Sigmoid colon (tissue), 7 donors: ENCODE results near the gene ZFAND6. TPM values are rescaled to one million over a fixed set of nuclear protein-coding genes. Genes with fewer than 3 reads are reported as not detected.
A peak's percentile ranks its signal among the peaks of the same experiment; 100 is the strongest.

Experiments used
- DNase-seq: peaks from one replicate; pipeline ENCODE4 v3.0.0-alpha.2; 2019
- H3K27ac ChIP-seq, 4 donors: fragments of 200-600 bp; sonication (generic); one replicate each; pipeline ENCODE4 v1.5.1; 2016 to 2019; ENCODE audit warnings: mild to moderate bottlenecking in 1 of 4
- H3K27me3 ChIP-seq, 3 donors: fragments of 200-600 bp; sonication (generic); one replicate each; pipeline ENCODE4 v1.5.1; 2019; ENCODE audit warnings: mild to moderate bottlenecking in 1 of 3
- H3K36me3 ChIP-seq, 4 donors: fragments of 200-600 bp; sonication (generic); one replicate each; pipeline ENCODE4 v1.5.1; 2016 to 2019
- H3K4me1 ChIP-seq, 4 donors: fragments of 200-600 bp; sonication (generic); one replicate each; pipeline ENCODE4 v1.5.1; 2017 to 2019
- H3K4me3 ChIP-seq, 4 donors: fragments of 200-600 bp; sonication (generic); one replicate each; pipeline ENCODE4 v1.5.1; 2017 to 2019; ENCODE audit warnings: mild to moderate bottlenecking in 2 of 4, moderate library complexity in 1 of 4
- H3K9me3 ChIP-seq, 4 donors: fragments of 200-600 bp in 3 of 4; sonication (generic) in 3 of 4; one replicate each; pipeline versions ENCODE4 v1.5.1 to v1.6.1; 2013 to 2019
- EP300 ChIP-seq, 4 donors: sonication (generic); formaldehyde crosslinking; IDR thresholded peaks; one replicate each; pipeline ENCODE4 v1.6.1; 2017; ENCODE audit warnings: antibody characterized with exemption in 4 of 4
- POLR2A ChIP-seq, 2 donors: fragments of 450-650 bp; IDR thresholded peaks; one replicate each; pipeline ENCODE4 v1.6.1; 2016; ENCODE audit warnings: antibody characterized with exemption in 2 of 2, mild to moderate bottlenecking in 2 of 2, moderate library complexity in 2 of 2
- POLR2AphosphoS5 ChIP-seq, 4 donors: sonication (generic); formaldehyde crosslinking; IDR thresholded peaks; one replicate each; pipeline ENCODE4 v1.6.1; 2017; ENCODE audit warnings: antibody characterized with exemption in 4 of 4
- WGBS, 2 donors: extraction: QIAGEN DNeasy Blood & Tissue Kit; methylation state at CpG; one replicate each; pipeline ENCODE4 v1.1.7; 2013; 5-methylcytosine and 5-hydroxymethylcytosine counted together
- intact Hi-C: fragments of 100-400 bp; cut with DNase I; formaldehyde crosslinking; loops from one replicate; pipeline ENCODE4 v1.15.1; 2023
- polyA plus RNA-seq, 3 donors: library from polyadenylated mRNA; stranded (reverse); fragments of 200-250 nt; gene quantifications; one replicate each; pipeline ENCODE4 v1.2.3, GENCODE V29; 2013
- total RNA-seq, 4 donors: library from RNA; depleted of rRNA; stranded (reverse); fragments of >200 nt; gene quantifications; one replicate each; pipeline ENCODE4 v1.1.0, GENCODE V29; 2016
- TF ChIP-seq, protein P1 (sequence below), 4 experiments: fragments of 450-650 bp in 3 of 4; fragments of 200-600 bp in 1 of 4; IDR thresholded peaks; one replicate each; pipeline ENCODE4 v1.5.1; 2016 to 2019; ENCODE audit warnings: antibody characterized with exemption in 4 of 4, mild to moderate bottlenecking in 3 of 4, moderate library complexity in 2 of 4
- donor health status: healthy with polysubstance abuse.
- donor health status: Bipolar disorder and iron deficiency.
- donor health status: healthy.

ZFAND6 gene
- total and polyA plus RNA-seq, 7 donors: 65.8 to 188 (median 138) TPM

DNA sequence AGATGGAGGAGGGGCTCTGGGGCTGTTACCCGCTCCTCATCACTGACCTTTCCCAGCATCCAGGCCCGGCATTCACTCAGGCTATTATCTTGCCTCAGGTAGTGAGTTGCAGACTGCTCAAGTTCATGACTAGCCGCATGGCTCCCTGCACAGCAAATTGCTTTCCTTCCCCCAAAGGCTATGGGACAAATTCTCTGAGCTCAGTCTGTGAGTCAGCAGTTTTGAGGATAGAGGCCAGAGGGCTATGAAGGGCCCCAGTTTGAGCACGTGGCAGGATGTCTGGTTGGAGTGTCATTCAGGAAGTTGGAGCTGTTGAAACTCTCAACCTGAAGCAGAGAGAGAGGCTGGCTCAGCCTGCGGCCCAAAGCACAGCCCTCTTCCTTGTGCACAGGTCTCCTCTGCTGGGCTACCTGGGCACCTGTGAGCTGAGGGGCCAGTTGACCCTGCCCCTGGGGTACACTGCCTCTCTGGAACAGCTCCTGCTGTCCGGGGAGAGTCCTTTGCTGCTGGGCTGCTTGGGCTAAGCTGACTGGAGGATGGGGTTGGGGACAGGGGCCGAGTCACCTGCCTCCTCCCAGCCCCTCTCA, 101.2 kb downstream of the ZFAND6 start:
- peak; percentile 78 for DNase-seq
- 64 to 85% methylated on average over 7 of the region's 7 CpGs for WGBS, 2 donors

DNA sequence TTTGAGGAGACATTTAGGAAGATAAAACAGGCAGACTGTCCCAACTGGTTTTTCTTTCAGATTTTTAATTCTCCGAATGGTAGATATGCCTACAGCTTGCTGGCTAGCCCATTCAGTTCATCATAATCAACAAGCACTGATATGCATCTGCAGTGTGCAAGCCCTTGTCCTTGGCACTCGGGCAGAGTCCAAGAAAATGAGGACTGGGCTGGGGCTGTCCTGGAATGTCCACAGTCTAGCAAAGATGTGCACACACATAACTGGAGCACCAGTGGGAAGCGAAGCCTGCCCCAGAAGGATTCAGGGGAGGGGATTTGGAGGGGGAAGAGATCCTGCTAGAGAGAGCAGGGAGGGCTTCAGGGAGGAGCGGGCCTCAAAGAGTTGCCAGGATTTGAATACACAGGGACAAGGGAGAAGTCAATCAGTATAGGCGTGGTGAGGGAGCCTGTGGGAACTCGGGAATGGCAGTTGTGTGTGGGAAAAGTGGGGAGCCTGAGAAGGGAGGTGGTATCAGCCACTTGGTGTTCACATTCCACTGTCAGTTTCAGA, 102.1 kb downstream of the ZFAND6 start:
- H3K9me3 ChIP-seq: no peaks in the 10 kb centered on the region
- no peak overlapping the region for H3K4me3 ChIP-seq
- WGBS, 2 donors: 88 to 90% methylated on average over 6 of the region's 6 CpGs
- H3K27ac ChIP-seq: peak overlapping the region in 2 of 4 donors; percentile 56 to 69
- TF ChIP-seq POLR2AphosphoS5 (IDR thresholded peaks at IDR 0.05): no peak
- no peak for TF ChIP-seq POLR2A (IDR thresholded peaks at IDR 0.05)
- TF ChIP-seq, protein P1, sequence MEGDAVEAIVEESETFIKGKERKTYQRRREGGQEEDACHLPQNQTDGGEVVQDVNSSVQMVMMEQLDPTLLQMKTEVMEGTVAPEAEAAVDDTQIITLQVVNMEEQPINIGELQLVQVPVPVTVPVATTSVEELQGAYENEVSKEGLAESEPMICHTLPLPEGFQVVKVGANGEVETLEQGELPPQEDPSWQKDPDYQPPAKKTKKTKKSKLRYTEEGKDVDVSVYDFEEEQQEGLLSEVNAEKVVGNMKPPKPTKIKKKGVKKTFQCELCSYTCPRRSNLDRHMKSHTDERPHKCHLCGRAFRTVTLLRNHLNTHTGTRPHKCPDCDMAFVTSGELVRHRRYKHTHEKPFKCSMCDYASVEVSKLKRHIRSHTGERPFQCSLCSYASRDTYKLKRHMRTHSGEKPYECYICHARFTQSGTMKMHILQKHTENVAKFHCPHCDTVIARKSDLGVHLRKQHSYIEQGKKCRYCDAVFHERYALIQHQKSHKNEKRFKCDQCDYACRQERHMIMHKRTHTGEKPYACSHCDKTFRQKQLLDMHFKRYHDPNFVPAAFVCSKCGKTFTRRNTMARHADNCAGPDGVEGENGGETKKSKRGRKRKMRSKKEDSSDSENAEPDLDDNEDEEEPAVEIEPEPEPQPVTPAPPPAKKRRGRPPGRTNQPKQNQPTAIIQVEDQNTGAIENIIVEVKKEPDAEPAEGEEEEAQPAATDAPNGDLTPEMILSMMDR (IDR thresholded peaks at IDR 0.05): no peak
- H3K4me1 ChIP-seq: peaks cover 0 to 33% (median 9%) of the 10 kb centered on the region in 4 donors
- peaks cover 0 to 11% (median 0%) of the 10 kb centered on the region in 4 donors for H3K36me3 ChIP-seq
- intact Hi-C loops: no loop called here
- DNase-seq: peak; percentile 48
- no peaks in the 10 kb centered on the region for H3K27me3 ChIP-seq

More for the DNA sequence above, 101.2 kb downstream of the ZFAND6 start:
- intact Hi-C loops: no loop called here
- Histone ChIP-seq H3K4me3 (no peak overlapping the region), H3K4me1 (peaks cover 0 to 33% (median 9%) of the 10 kb centered on the region in 4 donors), H3K27ac (peak overlapping the region in 2 of 4 donors; percentile 27 to 69), H3K9me3 (no peaks in the 10 kb centered on the region), H3K36me3 (peaks cover 0 to 11% (median 0%) of the 10 kb centered on the region in 4 donors), H3K27me3 (no peaks in the 10 kb centered on the region)
- TF ChIP-seq, protein P1 (IDR thresholded peaks at IDR 0.05): no peak
- TF ChIP-seq POLR2AphosphoS5 (IDR thresholded peaks at IDR 0.05): peak in 2 of 4 donors; percentile 7 to 17
- TF ChIP-seq EP300 (IDR thresholded peaks at IDR 0.05): no peak
- TF ChIP-seq POLR2A (IDR thresholded peaks at IDR 0.05): no peak

DNA sequence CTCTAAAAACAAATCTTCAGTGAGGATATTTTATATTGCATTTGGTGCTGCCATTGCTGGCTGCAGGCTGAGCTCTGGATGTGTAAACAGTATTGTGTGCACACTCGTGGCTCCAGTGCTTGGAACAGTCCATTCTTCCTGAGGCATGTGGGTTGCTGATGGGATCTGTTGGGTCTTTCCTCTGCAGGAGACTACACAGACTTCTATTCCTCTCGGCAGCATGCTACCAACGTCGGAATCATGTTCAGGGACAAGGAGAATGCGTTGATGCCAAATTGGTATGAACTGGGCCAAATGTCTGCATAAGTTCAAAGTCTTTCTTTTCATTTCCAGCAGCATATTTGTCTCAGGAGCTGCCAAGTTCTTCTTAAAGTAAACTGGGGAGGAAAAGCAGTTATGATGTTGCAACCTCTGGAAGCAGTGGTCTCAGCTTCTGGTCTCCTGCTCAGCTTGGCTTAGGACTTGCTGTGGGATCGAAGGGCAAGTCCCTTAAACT, 102.6 kb downstream of the ZFAND6 start:
- H3K9me3 ChIP-seq: no peaks in the 10 kb centered on the region
- intact Hi-C loops: no loop called here
- H3K4me3 ChIP-seq: no peak overlapping the region
- H3K4me1 ChIP-seq: peaks cover 0 to 33% (median 9%) of the 10 kb centered on the region in 4 donors
- peak overlapping the region in 2 of 4 donors; percentile 56 to 69 for H3K27ac ChIP-seq
- TF ChIP-seq, protein P1 (IDR thresholded peaks at IDR 0.05): no peak
- TF ChIP-seq POLR2AphosphoS5 (IDR thresholded peaks at IDR 0.05): peak in 3 of 4 donors; percentile 59 to 93 (median 77)
- peak in 1 of 4 donors; percentile 86 for TF ChIP-seq EP300 (IDR thresholded peaks at IDR 0.05)
- no peak for TF ChIP-seq POLR2A (IDR thresholded peaks at IDR 0.05)
- no peaks in the 10 kb centered on the region for H3K27me3 ChIP-seq
- 71 to 74% methylated on average over 6 of the region's 6 CpGs for WGBS, 2 donors
- DNase-seq: peak; percentile 77
- peaks cover 0 to 11% (median 0%) of the 10 kb centered on the region in 4 donors for H3K36me3 ChIP-seq

DNA sequence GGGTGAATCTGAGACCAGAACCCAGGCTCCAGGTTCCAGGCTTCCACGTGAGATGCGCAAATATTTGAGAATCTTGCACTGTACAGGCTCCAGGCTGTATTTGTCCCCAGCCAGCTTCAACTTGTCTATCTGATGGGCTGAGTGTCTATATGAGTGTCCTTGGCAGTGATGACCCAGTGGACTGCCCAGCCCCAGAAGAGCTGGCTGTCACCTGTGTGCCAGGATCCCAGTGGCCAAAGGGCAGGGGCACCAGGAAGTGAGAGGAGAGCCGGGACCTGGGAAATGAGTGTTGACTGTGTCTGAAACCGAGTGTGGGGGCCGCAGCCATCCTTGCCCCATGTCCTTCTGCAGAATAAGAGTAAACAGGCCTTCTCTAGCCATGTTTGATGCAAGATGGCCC, 103.7 kb downstream of the ZFAND6 start:
- Histone ChIP-seq H3K36me3 (peaks cover 0 to 10% (median 0%) of the 10 kb centered on the region in 4 donors), H3K27ac (peak overlapping the region in 1 of 4 donors; percentile 69), H3K27me3 (no peaks in the 10 kb centered on the region), H3K9me3 (no peaks in the 10 kb centered on the region), H3K4me1 (peaks cover 0 to 33% (median 9%) of the 10 kb centered on the region in 4 donors), H3K4me3 (no peak overlapping the region)
- intact Hi-C loops: no loop called here
- whole genome bisulfite sequencing, 2 donors: 92 to 94% methylated on average over 5 of the region's 5 CpGs
- TF ChIP-seq POLR2AphosphoS5 (IDR thresholded peaks at IDR 0.05): no peak
- TF ChIP-seq, protein P1 (IDR thresholded peaks at IDR 0.05): no peak
- TF ChIP-seq POLR2A (IDR thresholded peaks at IDR 0.05): no peak
- no peak for TF ChIP-seq EP300 (IDR thresholded peaks at IDR 0.05)
- DNase-seq: peak; percentile 51
